HG02852 (cell line): Measurements from ENCODE around the gene CAMSAP1.

Experiments used
- ATAC-seq: cut with Tn5 transposase; IDR thresholded peaks from one replicate; pipeline ENCODE4 v1.9.1; 2021; ENCODE audit warnings: mild to moderate bottlenecking, moderate library complexity; ENCODE audit not compliant: unreplicated experiment

CAMSAP1 gene

DNA sequence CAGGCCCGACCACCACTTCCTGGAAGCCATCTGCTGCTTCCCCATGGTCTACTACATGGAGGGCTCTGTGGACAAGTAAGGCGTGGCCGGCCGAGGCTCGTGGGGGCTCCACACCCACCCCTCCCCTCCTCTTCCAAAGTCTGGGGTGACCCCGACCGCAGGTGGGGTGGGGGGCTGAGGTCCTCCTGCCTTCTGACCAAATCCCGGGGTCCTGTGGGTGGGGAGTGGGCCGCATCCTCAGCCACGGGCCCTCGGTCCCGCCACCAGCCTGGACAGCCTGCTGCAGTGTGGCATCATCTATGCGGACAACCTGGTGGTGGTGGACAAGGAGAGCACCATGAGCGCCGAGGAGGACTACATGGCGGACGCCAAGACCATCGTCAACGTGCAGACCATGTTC lies 128.9 kb downstream of the CAMSAP1 start:
- no peak for ATAC-seq

DNA sequence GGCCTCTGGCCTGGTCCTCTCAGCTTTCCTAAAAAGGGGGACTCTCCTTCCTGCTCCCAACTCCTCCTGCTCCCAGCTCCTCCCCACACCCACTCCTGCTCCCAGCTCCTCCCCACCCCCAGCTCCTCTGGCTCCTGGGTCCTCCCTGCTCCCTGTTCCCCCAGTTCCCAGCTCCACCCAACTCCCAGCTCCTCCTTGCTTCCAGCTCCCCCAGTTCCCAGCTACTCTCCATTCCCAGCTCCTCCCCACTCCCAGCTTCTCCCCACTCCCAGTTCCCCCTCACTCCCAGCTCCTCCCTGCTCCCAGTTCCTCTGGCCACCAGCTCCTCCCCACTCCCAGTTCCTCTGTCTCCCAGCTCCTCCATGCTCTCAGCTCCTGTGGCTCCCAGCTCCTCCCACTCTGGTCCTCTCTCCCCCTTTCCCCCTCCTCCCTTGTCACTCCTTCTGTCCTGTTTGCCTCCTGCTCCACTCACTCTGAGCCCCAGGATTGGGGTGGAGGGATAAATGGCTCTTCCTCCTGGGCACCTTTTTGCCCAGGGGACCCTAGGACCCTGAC lies 129.6 kb downstream of the CAMSAP1 start:
- ATAC-seq = no peak

DNA sequence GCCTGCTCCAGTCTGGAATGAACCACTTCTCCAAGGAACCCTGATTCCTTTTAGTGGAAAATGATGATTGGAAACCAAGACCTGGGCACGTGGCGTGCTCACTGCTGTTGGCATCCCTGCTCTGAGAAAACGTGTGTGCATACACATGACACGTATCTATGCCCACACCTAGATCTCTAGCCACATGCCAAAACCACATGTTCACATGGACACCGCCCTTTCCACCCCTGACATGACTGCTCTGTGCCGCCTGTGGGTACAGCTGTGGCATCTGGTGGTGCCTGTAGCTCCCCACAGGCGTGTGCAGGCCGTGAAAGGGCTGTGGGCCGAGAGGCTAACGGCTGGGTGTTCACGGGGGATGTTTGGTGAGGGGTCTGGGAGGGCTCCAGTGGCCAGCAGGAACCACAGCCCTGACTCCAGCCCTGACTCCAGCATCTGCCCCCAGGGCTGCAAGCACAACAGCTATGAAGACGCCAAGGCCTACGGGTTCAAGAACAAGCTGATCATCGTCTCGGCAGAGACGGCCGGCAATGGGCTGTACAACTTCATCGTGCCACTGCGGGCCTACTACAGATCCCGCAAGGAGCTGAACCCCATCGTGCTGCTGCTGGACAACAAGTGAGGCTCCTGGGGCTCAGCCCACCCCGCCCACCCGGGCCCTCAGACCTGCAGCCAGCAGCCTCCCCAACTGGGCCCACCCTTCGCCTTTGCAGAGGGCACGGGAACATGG lies 130.3 kb downstream of the CAMSAP1 start:
- ATAC-seq = no peak

DNA sequence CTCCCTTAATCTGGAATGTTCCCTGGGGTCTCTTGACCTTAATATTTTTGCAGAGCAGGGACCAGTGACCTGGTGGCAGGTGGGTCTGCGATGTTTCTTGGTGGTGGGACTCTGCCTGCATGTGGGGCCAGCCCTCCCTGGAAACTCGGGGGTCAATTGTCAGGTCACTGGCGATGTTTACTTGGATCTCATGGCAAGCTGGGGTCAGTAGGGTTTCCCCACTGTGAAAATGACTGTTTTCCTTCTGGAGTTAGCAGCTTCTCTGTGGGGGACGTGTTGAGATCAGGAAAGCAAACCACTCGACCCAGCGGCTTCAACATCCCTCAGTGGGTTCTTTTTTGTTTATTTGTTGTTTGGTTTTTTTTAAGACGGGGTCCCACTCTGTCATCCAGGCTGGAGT lies 131.4 kb downstream of the CAMSAP1 start:
- ATAC-seq = no peak

DNA sequence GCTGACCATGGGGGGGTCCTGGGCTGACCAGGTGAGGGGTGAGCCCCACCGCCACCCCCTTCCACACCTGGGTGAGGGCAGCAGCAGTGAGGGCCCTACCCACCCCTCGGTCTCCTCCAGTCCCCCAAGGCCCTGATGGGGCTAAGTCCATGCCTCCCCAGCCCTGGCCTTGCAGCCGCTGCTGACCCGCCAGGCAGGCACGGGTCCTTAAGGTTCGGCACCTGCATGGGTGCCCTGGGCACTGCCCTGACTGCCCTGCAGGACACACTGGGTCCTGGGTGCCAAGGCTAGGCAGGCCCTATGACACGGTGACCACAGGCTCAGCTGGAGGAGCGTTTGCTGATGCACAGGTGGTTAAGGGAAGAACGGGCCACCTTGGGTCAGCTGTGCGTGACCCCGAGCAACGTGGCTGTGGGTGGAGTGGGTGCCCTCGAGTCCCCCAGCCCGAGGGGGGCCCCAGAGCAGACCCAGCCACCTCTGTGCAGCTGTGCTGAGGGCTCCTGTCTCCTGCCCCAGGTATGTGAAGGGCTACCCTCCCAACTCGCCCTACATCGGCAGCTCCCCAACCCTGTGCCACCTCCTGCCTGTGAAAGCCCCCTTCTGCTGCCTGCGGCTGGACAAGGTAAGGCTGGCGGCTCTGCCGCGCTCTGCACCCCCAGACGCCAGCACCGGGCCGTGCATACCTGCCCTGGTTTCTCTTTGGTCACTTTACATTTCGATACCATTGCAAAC lies 132.4 kb downstream of the CAMSAP1 start:
- ATAC-seq = no peak

DNA sequence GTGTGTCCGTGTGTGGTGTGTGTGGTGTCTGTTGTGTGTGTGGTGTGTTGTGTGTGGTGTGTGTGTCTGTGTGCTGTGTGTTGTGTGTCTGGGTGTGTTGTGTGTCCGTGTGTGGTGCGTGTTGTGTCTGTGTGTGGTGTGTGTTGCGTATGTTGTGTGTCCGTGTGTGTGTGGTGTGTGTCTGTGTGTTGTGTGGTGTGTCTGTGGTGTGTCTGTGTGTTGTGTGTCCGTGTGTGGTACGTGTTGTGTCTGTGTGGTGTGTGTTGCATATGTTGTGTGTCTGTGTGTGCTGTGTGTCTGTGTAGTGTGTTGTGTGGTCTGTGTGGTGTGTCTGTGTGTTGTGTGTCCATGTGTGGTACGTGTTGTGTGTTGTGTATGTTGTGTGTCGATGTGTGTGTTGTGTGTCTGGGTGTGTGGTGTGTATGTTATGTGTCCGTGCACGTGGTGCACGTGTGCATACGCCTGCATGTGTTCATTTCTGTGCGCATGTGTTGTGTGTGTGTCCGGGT lies 133.1 kb downstream of the CAMSAP1 start:
- no peak for ATAC-seq

DNA sequence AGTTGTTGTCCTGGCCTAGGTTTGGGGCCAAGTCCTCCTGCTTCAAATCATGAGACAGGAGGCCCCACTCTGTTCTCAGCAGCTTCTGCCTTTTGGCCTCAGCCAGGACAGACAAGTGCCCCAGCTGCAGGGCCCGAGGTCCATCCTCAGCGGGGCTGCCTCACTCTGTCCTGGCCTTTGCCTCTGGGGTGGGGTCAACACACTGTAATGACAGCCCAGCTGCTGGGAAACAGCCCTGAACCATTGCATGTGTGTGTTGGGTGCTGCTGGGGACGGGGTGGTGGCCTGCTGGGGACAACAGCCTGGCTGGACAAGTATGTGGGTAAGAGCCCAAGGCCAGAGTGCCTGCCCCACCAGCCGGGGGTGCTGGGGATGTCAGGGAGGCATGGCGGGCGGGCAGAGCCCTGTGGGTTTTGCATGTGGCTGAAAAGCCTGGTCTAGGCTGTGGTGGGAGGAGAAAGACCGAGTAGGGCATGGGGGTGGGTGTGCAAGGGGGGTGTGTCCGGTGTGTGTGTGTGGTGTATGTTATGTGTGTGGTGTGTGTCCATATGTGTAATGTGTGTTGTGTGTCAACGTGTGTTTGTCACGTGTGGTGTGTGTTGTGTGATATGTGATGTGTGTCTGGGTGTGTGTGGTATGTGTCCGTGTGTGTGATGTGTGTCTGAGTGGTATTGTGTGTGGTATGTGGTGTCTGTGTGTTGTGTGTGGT lies 133.7 kb downstream of the CAMSAP1 start:
- ATAC-seq = no peak

DNA sequence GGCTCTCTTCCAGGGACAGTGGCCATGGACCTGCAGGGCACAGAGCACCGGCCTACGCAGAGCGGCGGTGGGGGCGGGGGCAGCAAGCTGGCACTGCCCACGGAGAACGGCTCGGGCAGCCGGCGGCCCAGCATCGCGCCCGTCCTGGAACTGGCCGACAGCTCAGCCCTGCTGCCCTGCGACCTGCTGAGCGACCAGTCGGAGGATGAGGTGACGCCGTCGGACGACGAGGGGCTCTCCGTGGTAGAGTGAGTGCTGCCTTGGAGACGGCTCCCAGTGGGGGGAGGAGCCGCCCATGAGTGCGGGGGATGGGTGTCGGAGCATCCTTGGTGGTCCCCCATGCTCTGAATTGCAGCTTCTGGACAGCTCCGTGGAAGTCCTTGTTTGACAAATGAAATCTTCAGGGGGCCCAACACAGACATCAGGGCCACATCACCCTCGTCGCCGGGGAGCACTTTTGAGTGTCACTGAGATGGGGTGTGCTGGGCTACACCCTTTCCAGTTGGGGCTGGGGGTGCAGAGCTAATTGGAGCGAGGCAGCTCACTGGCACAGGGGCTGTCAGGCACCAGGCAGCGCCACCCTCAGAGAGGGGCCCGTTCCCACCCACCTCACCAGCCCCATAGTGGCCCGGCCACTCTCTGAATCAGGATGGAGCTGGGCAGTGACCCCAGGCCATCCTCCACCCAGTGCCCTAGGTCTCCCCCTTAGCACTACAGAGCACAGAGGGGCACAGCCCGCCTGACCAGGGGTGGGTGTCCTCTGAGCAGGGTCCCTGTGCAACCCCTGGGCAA lies 134.4 kb downstream of the CAMSAP1 start:
- ATAC-seq = no peak

DNA sequence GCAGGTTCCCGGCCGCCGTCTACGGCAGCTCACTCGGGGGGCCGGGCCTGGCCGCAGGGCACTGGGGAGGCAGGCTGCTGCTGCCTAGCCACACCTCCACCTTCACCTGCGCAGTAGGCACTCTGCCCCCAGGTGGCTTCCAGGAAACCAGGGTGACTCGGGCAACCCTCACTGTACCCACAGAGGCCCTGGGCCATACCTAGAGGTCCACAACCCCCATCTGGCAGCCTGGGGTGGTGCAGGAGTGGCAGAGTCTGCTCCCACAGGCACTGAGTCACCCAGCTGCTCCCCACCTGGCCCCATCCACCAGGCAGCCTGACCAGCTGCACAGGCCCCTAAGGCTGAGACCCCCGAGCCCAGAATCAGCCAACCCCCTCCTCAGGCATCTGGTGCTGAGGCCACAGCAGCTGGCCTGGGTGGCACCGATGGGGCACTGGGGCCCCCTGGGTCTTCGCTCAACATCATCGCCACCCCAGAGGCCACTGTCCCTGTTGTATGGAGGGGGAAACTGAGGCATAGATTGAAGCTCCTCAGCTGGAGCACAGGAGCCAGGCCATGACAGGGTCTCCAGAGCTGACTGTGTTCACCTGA lies 135.2 kb downstream of the CAMSAP1 start:
- no peak for ATAC-seq

DNA sequence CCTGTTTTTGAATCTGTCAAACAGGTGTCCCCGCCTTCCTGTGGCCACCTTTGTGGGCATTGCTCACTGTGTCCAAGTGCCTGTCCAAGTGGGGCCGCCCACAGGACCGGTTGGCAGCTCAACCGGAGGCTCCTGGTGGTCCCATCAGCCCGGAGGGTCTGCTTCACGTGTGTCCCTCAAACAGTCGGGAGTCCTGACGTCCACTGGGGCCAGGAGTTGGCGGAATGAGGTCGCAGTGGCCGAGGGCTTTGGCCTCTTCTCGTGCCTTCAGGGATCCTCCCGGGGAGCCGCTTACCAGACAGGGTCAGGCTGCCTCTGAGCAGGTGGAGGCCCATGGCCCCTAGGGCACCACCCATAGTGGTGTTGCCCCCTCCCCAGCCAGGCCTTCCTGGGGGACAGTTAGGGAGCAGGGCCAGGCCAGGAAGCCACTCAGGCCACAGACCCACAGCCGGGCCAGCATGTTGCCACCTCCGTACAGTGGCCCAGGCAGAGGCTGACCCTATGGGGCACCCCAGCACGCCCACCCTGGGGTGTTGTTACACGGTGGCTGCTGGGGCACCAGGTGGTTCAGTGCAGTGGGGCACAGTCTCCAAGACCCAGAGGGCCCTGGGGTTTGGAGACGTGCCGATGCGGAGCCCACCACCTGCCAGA lies 135.8 kb downstream of the CAMSAP1 start:
- ATAC-seq = no peak

DNA sequence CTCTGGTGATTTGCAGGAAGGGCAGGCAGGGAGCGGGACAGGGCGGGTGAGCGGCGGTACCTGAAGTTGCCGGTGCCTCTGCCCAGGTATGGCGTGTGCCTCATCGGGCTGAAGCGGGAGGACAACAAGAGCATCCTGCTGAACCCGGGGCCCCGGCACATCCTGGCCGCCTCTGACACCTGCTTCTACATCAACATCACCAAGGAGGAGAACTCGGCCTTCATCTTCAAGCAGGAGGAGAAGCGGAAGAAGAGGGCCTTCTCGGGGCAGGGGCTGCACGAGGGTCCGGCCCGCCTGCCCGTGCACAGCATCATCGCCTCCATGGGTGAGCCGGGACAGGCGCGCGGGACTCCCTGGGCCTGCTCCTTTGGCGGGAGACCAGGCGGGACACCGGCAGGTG lies 136.6 kb downstream of the CAMSAP1 start:
- no peak for ATAC-seq

DNA sequence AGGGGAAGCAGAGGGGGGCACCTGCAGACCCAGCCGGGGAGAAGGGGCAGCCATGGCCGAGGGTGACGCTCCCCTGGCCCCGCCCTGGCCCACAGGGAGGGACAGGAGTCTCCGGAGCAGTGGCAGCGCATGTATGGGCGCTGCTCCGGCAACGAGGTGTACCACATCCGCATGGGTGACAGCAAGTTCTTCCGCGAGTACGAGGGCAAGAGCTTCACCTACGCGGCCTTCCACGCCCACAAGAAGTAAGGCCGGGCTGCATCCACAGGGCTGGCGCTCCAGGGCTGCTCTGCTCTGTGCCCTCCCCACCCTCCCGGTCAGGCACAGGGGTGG lies 137.2 kb downstream of the CAMSAP1 start:
- ATAC-seq = no peak

DNA sequence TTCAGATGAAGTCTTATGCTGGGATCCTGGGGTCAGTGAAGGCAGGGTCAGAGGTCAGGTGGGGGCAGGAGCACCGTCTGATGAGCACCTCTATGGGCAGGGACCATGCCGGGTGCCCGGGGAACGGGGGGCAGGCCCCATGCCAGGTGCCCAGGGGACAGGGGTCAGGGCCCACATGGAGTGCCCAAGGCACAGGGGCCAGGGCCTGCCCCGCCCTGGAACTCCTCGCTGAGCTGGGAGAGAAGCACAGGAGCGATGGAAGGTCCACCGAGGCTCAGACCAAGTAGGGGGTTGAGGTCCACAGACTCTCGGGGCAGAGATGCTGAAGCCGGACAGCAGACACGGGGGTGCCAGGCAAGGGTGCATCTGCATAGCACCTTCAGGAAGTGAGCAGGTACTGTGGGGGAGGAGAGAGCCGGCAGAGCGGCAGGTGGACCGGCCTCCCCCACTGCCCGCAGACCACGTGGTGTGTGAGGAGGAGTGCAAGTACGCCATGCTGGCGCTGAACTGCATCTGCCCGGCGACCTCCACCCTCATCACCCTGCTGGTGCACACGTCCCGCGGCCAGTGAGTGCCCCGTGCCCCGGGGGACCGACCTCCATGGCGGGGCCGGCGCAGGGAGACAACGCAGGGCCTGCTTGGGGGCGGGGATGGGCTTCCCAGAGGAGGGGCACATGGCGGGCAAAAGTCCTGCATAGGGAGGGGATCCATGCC lies 137.7 kb downstream of the CAMSAP1 start:
- no peak for ATAC-seq

DNA sequence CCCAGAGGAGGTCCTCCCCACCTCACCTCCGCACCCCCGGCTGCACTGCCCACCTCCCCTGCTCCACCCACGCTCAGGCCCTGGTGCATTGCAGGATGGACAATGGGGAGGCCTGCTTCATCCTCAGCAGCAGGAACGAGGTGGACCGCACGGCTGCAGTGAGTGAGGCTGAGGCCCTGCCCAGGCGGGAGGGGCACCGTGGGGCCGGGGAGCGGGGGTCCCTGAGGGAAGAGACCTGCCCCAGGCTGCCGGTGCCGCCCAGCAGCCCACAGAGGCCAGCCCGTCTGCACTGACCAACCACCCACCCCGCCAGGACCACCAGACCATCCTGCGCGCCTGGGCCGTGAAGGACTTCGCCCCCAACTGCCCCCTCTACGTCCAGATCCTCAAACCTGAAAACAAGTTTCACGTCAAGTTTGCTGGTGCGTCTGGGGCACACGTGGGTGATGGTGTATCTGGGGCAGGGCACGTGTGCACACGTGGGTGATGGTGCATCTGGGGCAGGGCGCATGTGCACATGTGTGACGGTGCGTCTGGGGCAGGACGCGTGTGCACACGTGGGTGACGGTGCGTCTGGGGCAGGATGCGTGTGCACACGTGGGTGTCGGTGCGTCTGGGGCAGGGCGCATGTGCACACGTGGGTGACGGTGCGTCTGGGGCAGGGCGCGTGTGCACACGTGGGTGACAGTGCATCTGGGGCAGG lies 138.7 kb downstream of the CAMSAP1 start:
- no peak for ATAC-seq

DNA sequence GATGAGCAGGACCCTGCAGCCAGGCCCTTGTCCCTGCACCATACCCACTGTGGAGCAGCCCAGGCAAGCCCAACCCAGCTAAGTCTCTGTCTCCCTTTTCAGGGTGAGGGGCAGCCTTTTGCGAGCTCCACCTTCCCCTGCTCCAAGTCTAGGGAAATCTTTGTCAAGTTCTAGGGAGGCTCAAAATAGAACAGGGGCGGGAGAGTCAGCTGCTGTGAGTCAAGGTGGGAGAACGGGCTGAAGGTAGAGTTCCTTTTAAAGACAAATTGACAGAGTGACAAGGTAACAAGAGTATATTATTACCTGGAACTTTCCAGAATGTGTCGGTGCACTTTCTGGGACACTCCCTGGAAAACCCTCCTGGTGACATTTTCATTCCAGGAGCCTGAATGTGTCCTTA lies 140.6 kb downstream of the CAMSAP1 start:
- no peak for ATAC-seq

DNA sequence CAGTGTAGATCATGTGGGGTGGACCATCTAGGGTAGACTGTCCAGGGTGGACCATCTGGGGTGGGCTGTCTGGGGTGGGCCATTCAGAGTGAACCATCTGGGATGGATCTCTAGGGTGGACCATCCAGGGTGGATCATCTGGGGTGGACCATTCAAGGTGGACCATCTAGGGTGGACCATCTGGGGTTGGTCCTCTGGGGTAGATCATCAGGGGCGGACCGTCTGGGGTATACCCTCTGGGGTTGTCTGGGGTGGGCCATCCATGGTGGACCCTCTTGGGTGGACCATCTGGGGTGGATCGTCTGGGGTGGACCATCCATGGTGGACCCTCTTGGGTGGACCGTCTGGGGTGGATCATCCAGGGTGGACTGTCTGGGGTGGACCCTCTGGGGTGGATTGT lies 141.1 kb downstream of the CAMSAP1 start:
- ATAC-seq = no peak

DNA sequence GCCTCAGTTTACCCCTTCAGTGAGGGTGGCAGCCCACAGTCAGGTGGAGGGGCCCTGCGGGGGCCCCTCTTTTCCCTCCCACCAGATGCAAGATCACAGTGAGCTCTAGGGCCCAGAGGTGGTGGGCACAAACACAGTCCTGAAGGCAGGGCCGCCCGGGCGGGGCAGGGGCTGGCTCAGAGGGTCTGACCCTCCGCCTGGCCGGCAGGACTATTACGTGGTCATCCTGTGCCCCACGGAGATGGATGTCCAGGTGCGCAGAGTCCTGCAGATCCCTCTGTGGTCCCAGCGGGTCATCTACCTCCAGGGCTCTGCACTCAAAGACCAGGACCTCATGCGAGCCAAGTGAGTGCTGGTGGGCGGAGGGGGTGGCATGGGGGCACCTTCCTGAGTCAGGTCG lies 141.9 kb downstream of the CAMSAP1 start:
- ATAC-seq = no peak

DNA sequence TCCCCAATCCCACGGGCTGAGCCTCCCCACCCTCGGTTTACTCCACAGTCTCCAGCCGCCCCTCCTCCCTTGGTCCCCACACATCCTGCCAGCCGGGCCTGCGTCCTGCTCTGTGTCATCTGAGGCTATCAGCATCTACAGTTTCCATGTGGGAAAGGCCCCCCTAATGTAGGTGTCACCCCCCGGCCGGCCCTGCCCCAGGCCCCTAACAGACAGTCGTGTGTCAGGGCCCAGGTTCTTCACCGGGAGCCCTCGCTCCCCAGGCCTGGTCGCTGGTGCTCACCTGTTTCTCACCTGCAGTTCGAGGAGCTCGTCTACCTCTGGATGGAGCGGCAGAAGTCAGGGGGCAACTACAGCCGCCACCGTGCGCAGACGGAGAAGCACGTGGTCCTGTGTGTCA lies 142.6 kb downstream of the CAMSAP1 start:
- no peak for ATAC-seq
